ENCODE results near the gene HELZ. TPM values are rescaled to one million over a fixed set of nuclear protein-coding genes. Genes with fewer than 3 reads are reported as not detected.

HELZ gene
- total and polyA plus RNA-seq, 2 of the 8 experiments (the other 6 are each of a cell fraction or from before 2014, with no cell fraction given) = 10.0 to 48.7 TPM

DNA sequence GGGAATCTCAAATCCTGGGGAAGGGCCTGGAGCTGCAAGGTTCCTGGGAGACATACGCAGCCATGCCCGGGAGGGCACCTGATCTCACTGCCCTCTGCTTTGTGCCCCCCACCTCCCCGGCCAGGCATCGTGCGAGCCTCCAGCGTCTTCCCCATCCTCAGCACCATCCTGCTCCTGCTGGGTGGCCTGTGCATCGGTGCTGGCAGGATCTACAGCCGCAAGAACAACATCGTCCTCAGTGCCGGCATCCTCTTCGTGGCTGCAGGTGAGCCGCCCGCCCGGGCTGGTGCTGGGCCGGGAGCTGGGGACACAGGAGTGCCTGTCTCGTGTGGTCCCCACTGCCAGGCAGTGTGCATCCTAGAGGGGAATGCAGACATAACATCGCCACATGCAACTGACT is 220.3 kb downstream of the HELZ start (continued):
- TF ChIP-seq CHD7 (IDR thresholded peaks at IDR 0.05; ENCODE audit: insufficient replicate concordance, low read length) (no peak), SP4 (IDR thresholded peaks at IDR 0.05; ENCODE audit: low read length) (no peak), HDAC2 (IDR thresholded peaks at IDR 0.05; ENCODE audit: borderline replicate concordance in 1 of 2, low read depth in 2 of 2, low read length in 2 of 2) (no peak), KDM4A (IDR thresholded peaks at IDR 0.05; ENCODE audit: low read depth, low read length, severe bottlenecking) (no peak), MAX (IDR thresholded peaks at IDR 0.05) (no peak), GTF2F1 (IDR thresholded peaks at IDR 0.05; ENCODE audit: borderline replicate concordance, low read depth, low read length) (no peak)
- TF ChIP-seq, protein P1, sequence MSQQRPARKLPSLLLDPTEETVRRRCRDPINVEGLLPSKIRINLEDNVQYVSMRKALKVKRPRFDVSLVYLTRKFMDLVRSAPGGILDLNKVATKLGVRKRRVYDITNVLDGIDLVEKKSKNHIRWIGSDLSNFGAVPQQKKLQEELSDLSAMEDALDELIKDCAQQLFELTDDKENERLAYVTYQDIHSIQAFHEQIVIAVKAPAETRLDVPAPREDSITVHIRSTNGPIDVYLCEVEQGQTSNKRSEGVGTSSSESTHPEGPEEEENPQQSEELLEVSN (IDR thresholded peaks at IDR 0.05) = no peak
